ENCODE results near the gene CRY2.

GRCh38 chr11:45858751-45859398 lies 11.6 kb downstream of the CRY2 start:
- TF ChIP-seq POLR2A (IDR thresholded peaks at IDR 0.05) (no peak), EP300 (IDR thresholded peaks at IDR 0.05) (no peak)
